Measurements from ENCODE around the gene KLHL36. TPM values are rescaled to one million over a fixed set of nuclear protein-coding genes. Genes with fewer than 3 reads are reported as not detected.

Gene KLHL36
- total RNA-seq, 1 donor from 2014 or later = 49.0 TPM

DNA sequence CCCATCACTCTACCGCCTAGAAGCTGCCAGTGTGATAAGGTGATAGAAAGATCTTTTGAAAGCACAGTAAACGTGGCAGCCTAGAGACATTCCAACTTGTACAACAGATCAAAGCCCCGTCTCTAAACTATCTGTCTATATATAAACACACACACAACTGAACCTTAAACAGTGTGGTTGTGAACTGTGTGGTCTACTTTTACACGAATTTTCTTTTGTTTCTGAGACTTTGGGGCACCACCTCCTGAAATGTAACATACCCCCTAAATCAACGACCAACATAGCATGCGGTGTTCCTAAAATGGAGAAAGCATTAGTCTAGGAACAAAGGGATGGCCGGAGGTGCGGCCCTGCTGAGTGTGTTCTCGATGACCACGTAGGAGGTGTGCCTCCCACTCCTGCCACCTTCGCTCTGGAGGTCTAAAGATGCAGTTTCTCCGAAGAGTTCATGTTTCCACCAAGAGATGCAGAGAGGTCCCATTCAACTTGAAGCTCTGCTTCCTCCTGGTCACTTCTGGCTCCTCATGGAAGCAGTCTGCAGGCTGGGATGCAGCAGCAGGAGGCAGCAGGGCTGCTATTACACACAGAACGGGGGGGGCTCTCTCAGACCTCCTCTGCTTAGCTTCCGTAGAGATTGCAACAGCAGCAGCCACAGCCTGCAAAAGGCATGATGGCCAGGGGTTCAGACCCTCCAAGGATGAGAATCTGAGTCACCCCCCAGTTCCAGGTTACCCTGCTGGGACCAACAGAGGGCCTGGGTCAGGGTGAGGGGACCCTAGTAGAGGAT lies 28.9 kb downstream of the KLHL36 start:
- Histone ChIP-seq H3K9me3 (ENCODE audit: insufficient read depth, low read depth, low read length) (no peaks in the 10 kb centered on the region), H3K27ac (ENCODE audit: low read depth, low read length) (no peak overlapping the region), H2AFZ (ENCODE audit: low read depth, low read length) (no peak overlapping the region), H3K9ac (ENCODE audit: low read length) (no peak overlapping the region), H3K79me2 (ENCODE audit: insufficient read depth, low read length) (no peaks in the 10 kb centered on the region), H3K4me1 (ENCODE audit: insufficient read depth, low read length) (no peaks in the 10 kb centered on the region), H4K20me1 (ENCODE audit: insufficient read depth, low read length) (no peaks in the 10 kb centered on the region), H3K27me3 (ENCODE audit: insufficient read depth, low read length) (no peaks in the 10 kb centered on the region), H3K36me3 (ENCODE audit: insufficient read depth, low read length) (no peaks in the 10 kb centered on the region), H3K4me2 (ENCODE audit: low read length) (no peak overlapping the region), H3K4me3 (ENCODE audit: insufficient read depth, low read depth, low read length) (no peak overlapping the region)
- no peak overlapping the region for H3K4me3 Mint-ChIP-seq (ENCODE audit: unreplicated experiment)
- H3K27ac Mint-ChIP-seq (ENCODE audit: unreplicated experiment) = no peak overlapping the region
- no peaks in the 10 kb centered on the region for H3K36me3 Mint-ChIP-seq (ENCODE audit: low read depth, unreplicated experiment)
- TF ChIP-seq EZH2 (IDR thresholded peaks at IDR 0.05; ENCODE audit: insufficient read depth, low read length) = no peak
- TF ChIP-seq, protein P1, sequence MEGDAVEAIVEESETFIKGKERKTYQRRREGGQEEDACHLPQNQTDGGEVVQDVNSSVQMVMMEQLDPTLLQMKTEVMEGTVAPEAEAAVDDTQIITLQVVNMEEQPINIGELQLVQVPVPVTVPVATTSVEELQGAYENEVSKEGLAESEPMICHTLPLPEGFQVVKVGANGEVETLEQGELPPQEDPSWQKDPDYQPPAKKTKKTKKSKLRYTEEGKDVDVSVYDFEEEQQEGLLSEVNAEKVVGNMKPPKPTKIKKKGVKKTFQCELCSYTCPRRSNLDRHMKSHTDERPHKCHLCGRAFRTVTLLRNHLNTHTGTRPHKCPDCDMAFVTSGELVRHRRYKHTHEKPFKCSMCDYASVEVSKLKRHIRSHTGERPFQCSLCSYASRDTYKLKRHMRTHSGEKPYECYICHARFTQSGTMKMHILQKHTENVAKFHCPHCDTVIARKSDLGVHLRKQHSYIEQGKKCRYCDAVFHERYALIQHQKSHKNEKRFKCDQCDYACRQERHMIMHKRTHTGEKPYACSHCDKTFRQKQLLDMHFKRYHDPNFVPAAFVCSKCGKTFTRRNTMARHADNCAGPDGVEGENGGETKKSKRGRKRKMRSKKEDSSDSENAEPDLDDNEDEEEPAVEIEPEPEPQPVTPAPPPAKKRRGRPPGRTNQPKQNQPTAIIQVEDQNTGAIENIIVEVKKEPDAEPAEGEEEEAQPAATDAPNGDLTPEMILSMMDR (IDR thresholded peaks at IDR 0.05; ENCODE audit: insufficient read depth, low read depth, low read length) = no peak
- no peaks in the 10 kb centered on the region for H3K9me3 Mint-ChIP-seq (ENCODE audit: unreplicated experiment)
- FAIRE-seq = no peak
- H3K4me1 Mint-ChIP-seq (ENCODE audit: low read depth, unreplicated experiment) = no peaks in the 10 kb centered on the region
- no peak for DNase-seq (ENCODE audit: low read depth)
- peaks cover 23% of the 10 kb centered on the region for H3K27me3 Mint-ChIP-seq (ENCODE audit: low read depth, unreplicated experiment)

DNA sequence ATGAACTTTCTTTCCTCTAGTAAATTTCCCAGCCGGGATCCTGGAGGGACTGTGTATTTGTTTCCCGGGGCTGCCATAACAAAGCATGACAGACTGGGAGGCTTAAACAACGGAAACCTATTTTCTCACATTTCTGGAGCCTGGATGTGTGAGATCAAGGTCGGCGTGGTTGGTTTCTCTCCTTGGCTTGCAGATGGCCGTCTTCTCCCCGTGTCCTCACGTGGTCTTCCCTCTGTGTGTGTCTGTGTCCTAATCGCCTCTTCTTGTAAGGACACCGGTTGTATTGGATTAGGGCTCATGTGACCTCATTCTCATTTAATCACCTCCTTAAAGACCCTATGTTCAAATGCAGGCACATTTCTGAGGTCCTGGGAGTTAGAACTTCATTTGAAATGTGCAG lies 29.5 kb downstream of the KLHL36 start:
- no peaks in the 10 kb centered on the region for H3K9me3 ChIP-seq (ENCODE audit: insufficient read depth, low read depth, low read length)
- no peaks in the 10 kb centered on the region for H4K20me1 ChIP-seq (ENCODE audit: insufficient read depth, low read length)
- no peaks in the 10 kb centered on the region for H3K4me1 ChIP-seq (ENCODE audit: insufficient read depth, low read length)
- no peaks in the 10 kb centered on the region for H3K4me1 Mint-ChIP-seq (ENCODE audit: low read depth, unreplicated experiment)
- no peak overlapping the region for H3K4me3 ChIP-seq (ENCODE audit: insufficient read depth, low read depth, low read length)
- no peaks in the 10 kb centered on the region for H3K36me3 ChIP-seq (ENCODE audit: insufficient read depth, low read length)
- H3K4me2 ChIP-seq (ENCODE audit: low read length) = no peak overlapping the region
- no peak overlapping the region for H3K27ac Mint-ChIP-seq (ENCODE audit: unreplicated experiment)
- DNase-seq (ENCODE audit: low read depth) (no peak), FAIRE-seq (no peak)
- H3K27me3 Mint-ChIP-seq (ENCODE audit: low read depth, unreplicated experiment) = peaks cover 23% of the 10 kb centered on the region
- no peak overlapping the region for H3K27ac ChIP-seq (ENCODE audit: low read depth, low read length)
- no peak overlapping the region for H3K9ac ChIP-seq (ENCODE audit: low read length)
- no peaks in the 10 kb centered on the region for H3K27me3 ChIP-seq (ENCODE audit: insufficient read depth, low read length)
- no peaks in the 10 kb centered on the region for H3K36me3 Mint-ChIP-seq (ENCODE audit: low read depth, unreplicated experiment)
- no peaks in the 10 kb centered on the region for H3K9me3 Mint-ChIP-seq (ENCODE audit: unreplicated experiment)
- no peaks in the 10 kb centered on the region for H3K79me2 ChIP-seq (ENCODE audit: insufficient read depth, low read length)
- no peak overlapping the region for H2AFZ ChIP-seq (ENCODE audit: low read depth, low read length)
- no peak for TF ChIP-seq EZH2 (IDR thresholded peaks at IDR 0.05; ENCODE audit: insufficient read depth, low read length)
- TF ChIP-seq, protein P1 (IDR thresholded peaks at IDR 0.05; ENCODE audit: insufficient read depth, low read depth, low read length) = no peak
- H3K4me3 Mint-ChIP-seq (ENCODE audit: unreplicated experiment) = no peak overlapping the region

DNA sequence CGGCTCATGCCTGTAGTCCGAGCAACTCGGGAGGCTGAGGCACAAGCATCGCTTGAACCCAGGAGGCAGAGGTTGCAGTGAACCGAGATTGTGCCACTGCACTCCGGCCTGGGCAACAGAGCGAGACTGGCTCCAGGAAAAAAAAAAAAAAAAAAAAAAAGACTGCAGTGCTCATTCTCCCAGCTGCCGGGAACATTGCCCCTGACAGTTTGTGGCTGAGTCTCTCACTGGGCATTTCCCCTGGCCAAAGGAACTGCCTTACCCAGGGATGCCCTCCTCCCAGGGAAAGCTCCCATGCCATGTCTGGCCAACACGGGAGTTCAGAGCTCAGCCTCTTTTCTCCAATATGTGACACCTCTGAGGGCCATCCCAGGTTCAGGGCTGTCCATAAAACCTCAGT lies 30.2 kb downstream of the KLHL36 start:
- no peaks in the 10 kb centered on the region for H3K27me3 ChIP-seq (ENCODE audit: insufficient read depth, low read length)
- H3K79me2 ChIP-seq (ENCODE audit: insufficient read depth, low read length) = no peaks in the 10 kb centered on the region
- H3K9me3 ChIP-seq (ENCODE audit: insufficient read depth, low read depth, low read length) = no peaks in the 10 kb centered on the region
- FAIRE-seq (no peak), DNase-seq (ENCODE audit: low read depth) (no peak)
- H4K20me1 ChIP-seq (ENCODE audit: insufficient read depth, low read length) = no peaks in the 10 kb centered on the region
- Mint-ChIP-seq H3K27me3 (ENCODE audit: low read depth, unreplicated experiment) (peaks cover 23% of the 10 kb centered on the region), H3K27ac (ENCODE audit: unreplicated experiment) (no peak overlapping the region), H3K4me1 (ENCODE audit: low read depth, unreplicated experiment) (no peaks in the 10 kb centered on the region), H3K36me3 (ENCODE audit: low read depth, unreplicated experiment) (no peaks in the 10 kb centered on the region), H3K9me3 (ENCODE audit: unreplicated experiment) (no peaks in the 10 kb centered on the region), H3K4me3 (ENCODE audit: unreplicated experiment) (no peak overlapping the region)
- TF ChIP-seq, protein P1 (IDR thresholded peaks at IDR 0.05; ENCODE audit: insufficient read depth, low read depth, low read length) = no peak
- TF ChIP-seq EZH2 (IDR thresholded peaks at IDR 0.05; ENCODE audit: insufficient read depth, low read length) = no peak
- no peak overlapping the region for H3K4me2 ChIP-seq (ENCODE audit: low read length)
- H2AFZ ChIP-seq (ENCODE audit: low read depth, low read length) = no peak overlapping the region
- H3K36me3 ChIP-seq (ENCODE audit: insufficient read depth, low read length) = no peaks in the 10 kb centered on the region
- no peak overlapping the region for H3K4me3 ChIP-seq (ENCODE audit: insufficient read depth, low read depth, low read length)
- no peak overlapping the region for H3K9ac ChIP-seq (ENCODE audit: low read length)
- no peaks in the 10 kb centered on the region for H3K4me1 ChIP-seq (ENCODE audit: insufficient read depth, low read length)
- H3K27ac ChIP-seq (ENCODE audit: low read depth, low read length) = no peak overlapping the region
